Amniotic stem cell (primary cell): ENCODE measurements around the gene ARHGEF11.

ENCODE experiments used
- DNase-seq: peaks from one replicate; lab custom pipeline; 2025; lab: John Stamatoyannopoulos, UW

Gene ARHGEF11

GRCh38 chr1:156999596-157000320 is 45.8 kb downstream of the ARHGEF11 start:
- no peak for DNase-seq

DNA sequence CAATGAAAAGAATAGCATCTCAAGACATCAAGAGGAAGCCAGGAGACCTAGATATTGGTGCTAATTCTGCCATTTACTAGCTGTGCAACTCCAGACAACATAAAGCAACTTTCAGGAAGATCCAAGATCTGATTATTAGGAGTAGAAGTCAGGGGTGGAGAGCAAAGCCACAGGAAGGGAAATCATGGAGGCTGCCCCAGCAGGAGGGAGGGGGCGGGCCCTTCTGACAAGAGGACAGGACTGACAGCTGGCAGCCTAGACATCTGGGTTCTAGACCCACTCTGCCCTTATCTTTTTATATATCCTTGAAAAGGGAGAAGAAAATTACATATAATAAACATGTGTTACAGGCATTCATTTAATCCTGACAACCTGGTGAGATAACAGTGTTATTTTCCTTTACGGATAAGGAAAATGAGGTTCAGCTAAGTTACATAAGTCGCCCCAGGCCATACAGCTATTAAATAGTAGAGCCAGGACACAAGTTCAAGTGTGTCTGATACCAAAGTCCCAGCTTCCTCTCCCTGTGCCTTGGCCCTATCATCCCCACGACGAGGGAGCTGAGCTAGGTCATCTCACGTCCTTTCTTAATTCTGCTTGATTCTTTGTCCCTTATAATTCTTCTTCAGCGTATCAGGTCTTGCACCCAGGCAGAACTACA is 46.6 kb downstream of the ARHGEF11 start:
- DNase-seq, result no peak

DNA sequence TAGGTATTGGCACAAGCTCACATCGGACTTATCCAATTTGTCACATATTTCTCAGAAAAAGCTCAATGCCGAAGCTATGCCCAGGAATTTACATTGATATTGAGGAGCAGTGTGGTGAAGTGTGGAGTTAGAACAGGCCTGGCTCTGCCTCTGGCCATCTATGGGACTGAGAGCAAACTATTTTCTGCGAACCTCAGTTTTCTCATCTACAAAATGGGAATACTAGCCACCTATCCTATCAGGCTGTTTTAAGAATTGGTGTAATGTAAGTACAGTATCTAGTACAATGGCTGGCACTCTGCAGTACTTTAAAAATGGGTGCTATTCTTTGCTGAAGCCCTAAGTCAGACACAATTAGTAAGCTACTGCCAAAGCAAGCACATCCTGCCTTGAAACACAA is 47.2 kb downstream of the ARHGEF11 start:
- no peak for DNase-seq

GRCh38 chr1:156995412-156995811 is 50.1 kb downstream of the ARHGEF11 start:
- DNase-seq, result no peak

GRCh38 chr1:156994277-156994676 is 51.3 kb downstream of the ARHGEF11 start:
- DNase-seq, result no peak

GRCh38 chr1:156993426-156994147 is 52.0 kb downstream of the ARHGEF11 start:
- no peak for DNase-seq

GRCh38 chr1:156992215-156992614 is 53.3 kb downstream of the ARHGEF11 start:
- DNase-seq, result no peak

- DNase-seq, result no peak
Observed at GRCh38 chr1:156987715-156988114, 57.8 kb downstream of the ARHGEF11 start.

DNA sequence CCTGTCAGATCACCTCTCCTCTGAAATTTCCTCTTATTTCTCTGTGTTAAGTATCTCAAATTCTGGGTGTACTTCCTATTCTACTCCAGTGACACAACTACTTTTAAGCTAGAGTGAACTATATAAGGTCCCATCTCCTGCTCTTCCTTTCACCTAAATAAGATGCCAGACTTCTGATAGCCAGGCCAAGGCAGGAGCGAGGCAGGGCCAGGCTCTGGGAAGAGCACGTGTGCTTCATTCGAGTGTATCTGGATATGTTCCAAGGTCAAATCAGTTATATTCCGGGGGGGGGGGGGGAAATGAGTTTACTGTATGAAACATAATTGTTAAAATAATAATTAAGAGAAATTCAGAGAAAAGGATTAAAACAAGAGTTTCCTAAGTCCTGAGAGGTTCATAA is 65.0 kb downstream of the ARHGEF11 start:
- DNase-seq, result no peak

GRCh38 chr1:156975084-156975483 is 70.5 kb downstream of the ARHGEF11 start:
- DNase-seq, result no peak

DNA sequence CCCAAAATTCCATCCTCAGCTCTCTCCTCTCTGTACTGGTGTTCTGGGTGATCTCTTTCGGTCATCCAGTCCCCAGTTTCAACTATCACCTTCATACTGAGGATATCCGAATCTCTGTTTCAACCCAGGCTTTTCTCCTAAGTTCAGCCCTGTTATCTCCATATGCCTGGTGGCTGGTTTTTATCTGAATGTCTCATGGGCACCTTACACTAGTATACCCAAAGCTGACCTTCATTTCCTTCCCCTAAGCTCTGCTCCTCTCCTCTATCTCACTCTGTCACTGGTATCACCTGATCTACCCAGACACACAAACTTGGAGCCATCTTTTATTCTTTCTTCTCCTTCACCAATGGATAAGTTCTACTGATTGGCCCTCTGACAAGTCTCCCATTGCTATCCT is 72.1 kb downstream of the ARHGEF11 start:
- no peak for DNase-seq

- no peak for DNase-seq
Observed at GRCh38 chr1:156970017-156970416, 75.5 kb downstream of the ARHGEF11 start.

- DNase-seq, result no peak
Observed at GRCh38 chr1:156969496-156969895, 76.0 kb downstream of the ARHGEF11 start.

DNA sequence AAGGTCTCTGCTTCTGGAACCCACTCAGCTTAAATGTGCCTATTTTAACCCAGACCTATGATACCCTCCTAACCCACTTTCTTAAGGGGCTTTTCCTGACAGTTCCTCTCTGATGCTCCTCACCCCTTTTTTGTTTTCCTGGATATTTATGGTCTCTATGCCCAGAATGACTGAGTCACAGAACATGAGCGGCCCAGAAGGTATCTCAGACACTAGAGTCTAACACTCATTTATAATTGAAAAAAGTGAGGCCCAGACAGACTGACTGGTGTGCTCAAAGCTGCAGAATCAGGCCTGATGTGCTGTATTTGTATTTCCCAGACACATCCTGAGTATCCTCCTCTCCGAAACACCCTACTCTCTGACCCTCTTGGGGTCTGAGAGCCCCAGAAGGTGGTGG is 81.1 kb downstream of the ARHGEF11 start:
- no peak for DNase-seq

GRCh38 chr1:156963621-156964020 is 81.9 kb downstream of the ARHGEF11 start:
- no peak for DNase-seq

DNA sequence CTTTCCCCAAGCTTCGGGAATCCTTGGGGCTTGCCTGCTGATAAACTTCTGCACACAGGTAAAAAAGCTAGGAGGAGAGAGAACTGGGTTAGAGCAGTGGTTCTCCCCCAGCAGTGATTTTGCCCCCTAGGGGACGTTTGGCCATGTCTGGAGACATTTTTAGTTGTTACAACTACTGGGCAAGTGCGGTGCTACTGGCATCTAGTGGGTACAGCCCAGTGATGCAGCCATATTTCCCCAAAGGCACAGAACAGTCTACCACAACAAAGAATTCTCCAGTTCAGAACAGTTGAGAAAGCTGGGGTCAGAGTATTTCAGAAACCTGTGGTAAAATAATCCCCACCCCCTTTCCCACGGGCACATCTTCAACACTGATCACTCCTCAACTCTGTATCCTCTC is 83.8 kb downstream of the ARHGEF11 start:
- no peak for DNase-seq

GRCh38 chr1:156959925-156960324 is 85.6 kb downstream of the ARHGEF11 start:
- no peak for DNase-seq

GRCh38 chr1:156959414-156959813 is 86.1 kb downstream of the ARHGEF11 start:
- no peak for DNase-seq

- DNase-seq, result no peak
Observed at GRCh38 chr1:156958247-156958714, 87.3 kb downstream of the ARHGEF11 start.

GRCh38 chr1:156957634-156958033 is 87.9 kb downstream of the ARHGEF11 start:
- no peak for DNase-seq

GRCh38 chr1:156956333-156956732 is 89.2 kb downstream of the ARHGEF11 start:
- DNase-seq, result no peak

- DNase-seq, result no peak
Observed at GRCh38 chr1:156953571-156953970, 92.0 kb downstream of the ARHGEF11 start.

GRCh38 chr1:156951371-156951770 is 94.2 kb downstream of the ARHGEF11 start:
- DNase-seq, result no peak
